Measurements from ENCODE around the gene GRK5. TPM values are rescaled to one million over a fixed set of nuclear protein-coding genes. Genes with fewer than 3 reads are reported as not detected.
"Not testable (repeated sequence)": the region's sequence is repeated elsewhere in the genome, so short reads cannot be mapped to it uniquely, and the experiment has no call there.

Gene GRK5
- total RNA-seq, 1 donor from 2014 or later = 43.2 TPM

DNA sequence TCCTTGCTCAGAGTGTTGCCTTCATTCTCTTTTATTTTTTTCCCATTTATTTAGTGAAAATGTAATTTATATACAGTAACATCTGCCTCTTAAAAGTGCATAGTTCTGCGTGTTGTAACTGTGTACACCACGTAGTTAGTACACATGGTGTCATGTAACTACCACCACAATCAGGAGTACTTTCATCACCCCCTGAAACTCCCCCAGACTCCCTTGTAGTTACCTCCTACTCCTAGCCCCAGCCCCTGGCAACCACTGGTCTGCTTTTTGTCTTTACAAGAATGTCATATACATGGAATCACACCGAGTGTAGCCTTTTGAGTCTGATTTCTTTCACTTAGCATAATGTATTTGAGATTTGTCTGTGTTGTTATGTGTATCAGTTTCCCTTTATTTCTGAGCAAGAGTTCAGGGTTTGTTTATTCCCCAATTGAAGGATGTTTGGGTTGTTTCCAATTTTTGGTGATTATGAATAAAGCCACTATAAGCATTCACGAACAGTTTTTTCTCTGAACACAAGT lies 50.6 kb downstream of the GRK5 start:
- Mint-ChIP-seq H3K36me3 (ENCODE audit: unreplicated experiment) (peaks cover 8% of the 10 kb centered on the region), H3K4me1 (ENCODE audit: unreplicated experiment) (peaks cover 37% of the 10 kb centered on the region), H3K27ac (ENCODE audit: unreplicated experiment) (no peak overlapping the region), H3K27me3 (ENCODE audit: unreplicated experiment) (no peaks in the 10 kb centered on the region), H3K4me3 (ENCODE audit: unreplicated experiment) (no peak overlapping the region), H3K9me3 (ENCODE audit: unreplicated experiment) (no peaks in the 10 kb centered on the region)
- no peak for DNase-seq (ENCODE audit: extremely low spot score, unreplicated experiment)
- TF ChIP-seq, protein P1, sequence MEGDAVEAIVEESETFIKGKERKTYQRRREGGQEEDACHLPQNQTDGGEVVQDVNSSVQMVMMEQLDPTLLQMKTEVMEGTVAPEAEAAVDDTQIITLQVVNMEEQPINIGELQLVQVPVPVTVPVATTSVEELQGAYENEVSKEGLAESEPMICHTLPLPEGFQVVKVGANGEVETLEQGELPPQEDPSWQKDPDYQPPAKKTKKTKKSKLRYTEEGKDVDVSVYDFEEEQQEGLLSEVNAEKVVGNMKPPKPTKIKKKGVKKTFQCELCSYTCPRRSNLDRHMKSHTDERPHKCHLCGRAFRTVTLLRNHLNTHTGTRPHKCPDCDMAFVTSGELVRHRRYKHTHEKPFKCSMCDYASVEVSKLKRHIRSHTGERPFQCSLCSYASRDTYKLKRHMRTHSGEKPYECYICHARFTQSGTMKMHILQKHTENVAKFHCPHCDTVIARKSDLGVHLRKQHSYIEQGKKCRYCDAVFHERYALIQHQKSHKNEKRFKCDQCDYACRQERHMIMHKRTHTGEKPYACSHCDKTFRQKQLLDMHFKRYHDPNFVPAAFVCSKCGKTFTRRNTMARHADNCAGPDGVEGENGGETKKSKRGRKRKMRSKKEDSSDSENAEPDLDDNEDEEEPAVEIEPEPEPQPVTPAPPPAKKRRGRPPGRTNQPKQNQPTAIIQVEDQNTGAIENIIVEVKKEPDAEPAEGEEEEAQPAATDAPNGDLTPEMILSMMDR (IDR thresholded peaks at IDR 0.05) = no peak

DNA sequence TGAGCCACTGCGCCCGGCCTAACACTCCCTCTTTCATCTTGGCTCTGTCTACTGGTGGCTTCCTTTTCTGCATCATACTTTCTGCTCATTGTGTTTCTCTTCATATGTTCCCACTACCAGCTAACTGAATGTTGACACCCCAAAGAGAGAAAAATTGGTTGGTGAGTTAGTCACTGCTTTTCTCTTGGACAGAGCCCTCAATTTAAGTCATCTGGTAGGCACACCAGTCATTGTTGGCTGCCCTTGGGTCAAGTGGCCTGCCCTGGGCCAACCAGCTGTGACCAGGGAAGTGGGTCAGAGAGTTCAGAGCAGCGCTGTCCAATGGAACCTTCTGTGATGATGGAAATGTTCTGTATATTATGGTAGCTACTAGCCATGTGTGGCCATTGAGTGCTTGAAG lies 52.0 kb downstream of the GRK5 start:
- Mint-ChIP-seq H3K9me3 (ENCODE audit: unreplicated experiment) (no peaks in the 10 kb centered on the region), H3K27ac (ENCODE audit: unreplicated experiment) (no peak overlapping the region), H3K4me1 (ENCODE audit: unreplicated experiment) (peaks cover 30% of the 10 kb centered on the region), H3K36me3 (ENCODE audit: unreplicated experiment) (peaks cover 8% of the 10 kb centered on the region), H3K4me3 (ENCODE audit: unreplicated experiment) (no peak overlapping the region), H3K27me3 (ENCODE audit: unreplicated experiment) (no peaks in the 10 kb centered on the region)
- no peak for DNase-seq (ENCODE audit: extremely low spot score, unreplicated experiment)
- TF ChIP-seq, protein P1 (IDR thresholded peaks at IDR 0.05) = no peak

DNA sequence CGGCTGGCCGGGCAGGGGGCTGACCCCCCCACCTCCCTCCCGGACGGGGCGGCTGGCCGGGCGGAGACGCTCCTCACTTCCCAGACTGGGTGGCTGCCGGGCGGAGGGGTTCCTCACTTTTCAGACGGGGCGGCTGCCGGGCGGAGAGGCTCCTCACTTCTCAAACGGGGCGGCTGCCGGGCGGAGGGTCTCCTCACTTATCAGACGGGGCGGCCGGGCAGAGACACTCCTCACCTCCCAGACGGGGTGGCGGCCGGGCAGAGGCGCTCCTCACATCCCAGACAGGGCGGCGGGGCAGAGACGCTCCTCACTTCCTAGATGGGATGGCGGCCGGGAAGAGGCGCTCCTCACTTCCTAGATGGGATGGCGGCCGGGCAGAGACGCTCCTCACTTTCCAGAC lies 53.6 kb downstream of the GRK5 start:
- H3K27me3 Mint-ChIP-seq (ENCODE audit: unreplicated experiment); H3K36me3 Mint-ChIP-seq (ENCODE audit: unreplicated experiment); DNase-seq (ENCODE audit: extremely low spot score, unreplicated experiment); H3K4me3 Mint-ChIP-seq (ENCODE audit: unreplicated experiment); H3K9me3 Mint-ChIP-seq (ENCODE audit: unreplicated experiment); H3K27ac Mint-ChIP-seq (ENCODE audit: unreplicated experiment): not testable (repeated sequence)
- H3K4me1 Mint-ChIP-seq (ENCODE audit: unreplicated experiment) = peaks cover 23% of the 10 kb centered on the region

DNA sequence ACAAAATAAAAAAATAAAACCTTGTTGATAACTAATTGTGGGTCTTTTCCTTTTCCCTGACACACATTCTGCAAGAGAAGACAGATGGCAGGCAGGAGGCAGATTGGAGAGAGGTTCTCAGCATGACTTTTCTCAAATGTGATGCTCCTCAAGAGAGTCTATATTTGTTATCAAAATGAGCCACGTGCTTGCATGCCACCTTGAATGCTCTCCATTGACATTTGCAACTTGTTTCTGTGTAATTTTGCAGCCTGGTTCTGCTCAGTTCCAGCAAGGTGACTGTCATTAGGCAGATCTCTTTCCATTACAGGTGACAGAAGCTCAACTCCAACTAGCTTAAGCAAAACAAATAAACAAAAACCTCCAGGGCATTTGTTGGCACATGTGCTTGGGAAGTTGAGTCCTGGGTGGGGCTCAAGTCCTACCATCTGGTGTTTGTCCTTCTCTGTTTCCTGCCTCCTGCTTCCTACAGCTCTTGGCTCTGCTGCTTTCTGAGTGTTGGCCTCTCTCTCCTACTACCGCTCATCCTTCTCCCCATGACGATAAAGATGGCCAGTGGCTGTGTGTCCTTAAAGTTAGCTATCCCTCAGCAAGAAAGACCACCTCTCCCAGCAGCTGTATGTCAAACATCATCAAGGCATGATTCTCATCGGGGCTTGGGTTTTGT lies 56.7 kb downstream of the GRK5 start:
- H3K4me1 Mint-ChIP-seq (ENCODE audit: unreplicated experiment) = peaks cover 17% of the 10 kb centered on the region
- no peak overlapping the region for H3K4me3 Mint-ChIP-seq (ENCODE audit: unreplicated experiment)
- no peak overlapping the region for H3K27ac Mint-ChIP-seq (ENCODE audit: unreplicated experiment)
- peaks cover 5% of the 10 kb centered on the region for H3K36me3 Mint-ChIP-seq (ENCODE audit: unreplicated experiment)
- no peaks in the 10 kb centered on the region for H3K9me3 Mint-ChIP-seq (ENCODE audit: unreplicated experiment)
- no peak for DNase-seq (ENCODE audit: extremely low spot score, unreplicated experiment)
- H3K27me3 Mint-ChIP-seq (ENCODE audit: unreplicated experiment) = no peaks in the 10 kb centered on the region
- TF ChIP-seq, protein P1 (IDR thresholded peaks at IDR 0.05) = no peak

DNA sequence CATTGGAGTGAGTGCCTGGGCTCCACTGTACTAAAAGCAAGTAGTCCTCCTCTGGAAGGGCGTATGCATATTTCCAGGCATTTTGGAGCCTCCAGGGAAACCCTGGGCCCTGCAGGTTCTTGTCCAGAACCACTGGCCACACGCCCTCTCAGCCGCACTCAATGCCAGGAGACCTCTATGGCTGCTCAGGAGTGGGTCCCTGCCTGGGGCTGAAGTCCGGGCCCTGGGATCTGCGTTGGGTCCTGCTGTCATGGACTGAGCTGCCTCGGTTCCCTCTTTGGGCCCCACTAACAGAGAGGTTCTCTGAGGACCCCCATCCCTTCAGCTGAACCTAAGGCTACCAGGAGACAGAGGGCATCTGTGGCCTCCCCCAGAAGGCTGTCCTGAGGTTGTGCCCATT lies 58.3 kb downstream of the GRK5 start:
- H3K27me3 Mint-ChIP-seq (ENCODE audit: unreplicated experiment) = no peaks in the 10 kb centered on the region
- H3K4me1 Mint-ChIP-seq (ENCODE audit: unreplicated experiment) = peaks cover 26% of the 10 kb centered on the region
- H3K36me3 Mint-ChIP-seq (ENCODE audit: unreplicated experiment) = peaks cover 5% of the 10 kb centered on the region
- TF ChIP-seq, protein P1 (IDR thresholded peaks at IDR 0.05) = no peak
- DNase-seq (ENCODE audit: extremely low spot score, unreplicated experiment) = no peak
- no peaks in the 10 kb centered on the region for H3K9me3 Mint-ChIP-seq (ENCODE audit: unreplicated experiment)
- no peak overlapping the region for H3K27ac Mint-ChIP-seq (ENCODE audit: unreplicated experiment)
- no peak overlapping the region for H3K4me3 Mint-ChIP-seq (ENCODE audit: unreplicated experiment)
